ENCODE results near the gene NKX1-2.

DNA sequence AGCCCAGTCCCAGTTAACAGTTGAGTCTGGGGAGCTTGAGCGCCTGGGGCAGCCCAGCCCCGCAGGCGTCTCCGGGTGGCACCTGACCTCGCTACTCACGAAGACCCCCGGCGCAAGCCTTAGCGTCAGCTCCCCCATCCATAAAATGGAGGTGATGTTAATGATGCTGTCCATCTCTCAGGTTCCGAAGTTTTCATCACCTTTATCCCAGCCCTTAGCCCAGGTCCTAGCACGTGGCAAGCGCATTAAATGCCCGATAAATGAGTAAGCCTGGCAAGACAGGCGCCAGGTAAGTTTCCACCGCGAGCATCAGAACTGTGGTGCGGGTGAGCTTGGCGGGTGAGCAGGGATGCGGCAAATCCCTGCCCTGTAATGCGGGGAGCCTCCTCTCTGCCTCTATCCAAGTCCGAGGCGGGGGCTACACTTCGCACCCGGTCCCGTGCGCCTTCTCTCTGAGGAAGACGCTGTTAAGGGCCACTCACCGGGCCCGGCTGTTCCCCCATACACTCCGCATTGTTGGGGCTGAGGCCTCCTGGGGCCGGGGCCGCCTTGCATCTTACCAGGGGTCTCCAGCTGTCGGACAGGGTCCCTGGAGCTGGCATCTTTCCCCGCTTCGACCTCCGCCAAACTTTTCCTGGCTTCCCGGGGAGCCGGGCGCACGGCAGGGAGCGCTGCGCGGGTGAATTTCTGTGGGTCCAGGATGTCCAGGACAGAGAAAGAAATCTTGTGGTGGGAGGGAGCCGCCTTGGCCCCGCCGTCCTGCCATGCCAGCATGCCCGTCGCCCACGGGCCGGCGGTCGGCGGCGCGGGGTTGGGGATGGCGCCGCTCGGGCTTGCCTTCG lies 444 bp downstream of the NKX1-2 start:
- no peak for TF ChIP-seq CTCF (IDR thresholded peaks at IDR 0.05; ENCODE audit: low read length)
- TF ChIP-seq EZH2 (IDR thresholded peaks at IDR 0.05; ENCODE audit: borderline replicate concordance, low read length) = no peak

Measured in OCI-LY1 (cell line).